Thyroid gland (tissue), 4 donors: ENCODE data around the gene RASGRP4.

Experiments used
- CTCF ChIP-seq, 6 experiments: fragments of 200-600 bp in 3 of 6; fragments of 450-650 bp in 3 of 6; sonication (generic) in 3 of 6; IDR thresholded peaks; one replicate each; pipeline ENCODE4 v1.5.1; 2016 to 2019; ENCODE audit warnings: antibody characterized with exemption in 6 of 6, mild to moderate bottlenecking in 2 of 6, inconsistent platforms in 1 of 6, moderate library complexity in 1 of 6
- POLR2A ChIP-seq, 2 donors: fragments of 450-650 bp; IDR thresholded peaks; one replicate each; pipeline ENCODE4 v1.6.1; 2017; ENCODE audit warnings: antibody characterized with exemption in 2 of 2, mild to moderate bottlenecking in 2 of 2, moderate library complexity in 1 of 2

GRCh38 chr19:38445362-38445761, 19.3 kb upstream of the RASGRP4 start:
- TF ChIP-seq CTCF (IDR thresholded peaks at IDR 0.05) (no peak), POLR2A (IDR thresholded peaks at IDR 0.05) (no peak)
